Neural progenitor cell (in vitro differentiated cells): ENCODE data around the gene SCAF8. TPM values are rescaled to one million over a fixed set of nuclear protein-coding genes. Genes with fewer than 3 reads are reported as not detected.

Experiments
- DNase-seq: peaks from one replicate; pipeline ENCODE4 v3.0.0-alpha.2; 2016; ENCODE audit warnings: low spot score
- H2AFZ ChIP-seq: fragments of 200-600 bp; sonication (generic); replicated peaks from 2 replicates; pipeline ENCODE4 v1.6.1; 2016; ENCODE audit warnings: antibody characterized with exemption
- H3F3A ChIP-seq: fragments of 200-600 bp; sonication (generic); 2 replicates; pipeline ENCODE4 v1.6.1; 2016; ENCODE audit warnings: antibody characterized with exemption, low read depth
- H3K27ac ChIP-seq: fragments of 200-600 bp; sonication (generic); 2 replicates; pipeline ENCODE4 v1.5.1; 2016; ENCODE audit warnings: mild to moderate bottlenecking
- H3K27me3 ChIP-seq: fragments of 200-600 bp; sonication (generic); 2 replicates; pipeline ENCODE4 v1.6.1; 2016; ENCODE audit warnings: mild to moderate bottlenecking, moderate library complexity
- H3K36me3 ChIP-seq: fragments of 200-600 bp; sonication (generic); 2 replicates; pipeline ENCODE4 v1.5.1; 2016
- H3K4me1 ChIP-seq: fragments of 200-600 bp; sonication (generic); 2 replicates; pipeline ENCODE4 v1.6.1; 2016; ENCODE audit warnings: mixed run types
- H3K4me2 ChIP-seq: fragments of 200-600 bp; sonication (generic); 2 replicates; pipeline ENCODE4 v1.6.1; 2016
- H3K4me3 ChIP-seq: fragments of 200-600 bp; sonication (generic); 2 replicates; pipeline ENCODE4 v1.5.1; 2016
- H3K79me2 ChIP-seq: fragments of 200-600 bp; sonication (generic); 2 replicates; pipeline ENCODE4 v1.6.1; 2016; ENCODE audit warnings: low read depth
- H3K9ac ChIP-seq: fragments of 200-600 bp; sonication (generic); 2 replicates; pipeline ENCODE4 v1.6.1; 2016
- H3K9me3 ChIP-seq: fragments of 200-600 bp; sonication (generic); 2 replicates; pipeline ENCODE4 v1.5.1; 2016; ENCODE audit warnings: low read depth
- H4K20me1 ChIP-seq: fragments of 200-600 bp; sonication (generic); 2 replicates; pipeline ENCODE4 v1.6.1; 2016; ENCODE audit warnings: low read depth
- H3K27ac Mint-ChIP-seq: 3 replicates; pipeline ENCODE4 v1.8.0; 2021; ENCODE audit warnings: mixed read lengths
- H3K27me3 Mint-ChIP-seq: 2 replicates; pipeline ENCODE4 v1.8.0; 2022; ENCODE audit warnings: low read depth, mild to moderate bottlenecking, inconsistent platforms, moderate library complexity, mixed read lengths; ENCODE audit not compliant: insufficient read depth
- H3K36me3 Mint-ChIP-seq: 3 replicates; pipeline ENCODE4 v1.8.0; 2021; ENCODE audit warnings: mixed read lengths
- H3K4me1 Mint-ChIP-seq: 3 replicates; pipeline ENCODE4 v1.8.0; 2021; ENCODE audit warnings: mixed read lengths
- H3K4me3 Mint-ChIP-seq: 3 replicates; pipeline ENCODE4 v1.8.0; 2021; ENCODE audit warnings: mild to moderate bottlenecking, moderate library complexity, mixed read lengths
- H3K9me3 Mint-ChIP-seq: 3 replicates; pipeline ENCODE4 v1.8.0; 2020; ENCODE audit warnings: mixed read lengths
- EZH2 ChIP-seq: fragments of 200-600 bp; sonication (generic); IDR thresholded peaks from 2 replicates; pipeline ENCODE4 v1.6.1; 2017; ENCODE audit warnings: antibody characterized with exemption, mild to moderate bottlenecking, moderate library complexity
- EZH2phosphoT487 ChIP-seq: fragments of 200-600 bp; sonication (generic); IDR thresholded peaks from 2 replicates; pipeline ENCODE4 v1.6.1; 2017; ENCODE audit warnings: antibody characterized with exemption
- total RNA-seq: library from RNA; depleted of rRNA; stranded (reverse); fragments of >200 nt; gene quantifications from 2 replicates; pipeline ENCODE4 v1.2.3, GENCODE V29; 2015; ENCODE audit warnings: low replicate concordance
- TF ChIP-seq, protein P1 (sequence below): fragments of 200-600 bp; sonication (generic); IDR thresholded peaks from 2 replicates; pipeline ENCODE4 v1.5.1; 2017; ENCODE audit warnings: antibody characterized with exemption, mild to moderate bottlenecking

Gene SCAF8
- total RNA-seq, 1 donor from 2014 or later, result 62.1 TPM

DNA sequence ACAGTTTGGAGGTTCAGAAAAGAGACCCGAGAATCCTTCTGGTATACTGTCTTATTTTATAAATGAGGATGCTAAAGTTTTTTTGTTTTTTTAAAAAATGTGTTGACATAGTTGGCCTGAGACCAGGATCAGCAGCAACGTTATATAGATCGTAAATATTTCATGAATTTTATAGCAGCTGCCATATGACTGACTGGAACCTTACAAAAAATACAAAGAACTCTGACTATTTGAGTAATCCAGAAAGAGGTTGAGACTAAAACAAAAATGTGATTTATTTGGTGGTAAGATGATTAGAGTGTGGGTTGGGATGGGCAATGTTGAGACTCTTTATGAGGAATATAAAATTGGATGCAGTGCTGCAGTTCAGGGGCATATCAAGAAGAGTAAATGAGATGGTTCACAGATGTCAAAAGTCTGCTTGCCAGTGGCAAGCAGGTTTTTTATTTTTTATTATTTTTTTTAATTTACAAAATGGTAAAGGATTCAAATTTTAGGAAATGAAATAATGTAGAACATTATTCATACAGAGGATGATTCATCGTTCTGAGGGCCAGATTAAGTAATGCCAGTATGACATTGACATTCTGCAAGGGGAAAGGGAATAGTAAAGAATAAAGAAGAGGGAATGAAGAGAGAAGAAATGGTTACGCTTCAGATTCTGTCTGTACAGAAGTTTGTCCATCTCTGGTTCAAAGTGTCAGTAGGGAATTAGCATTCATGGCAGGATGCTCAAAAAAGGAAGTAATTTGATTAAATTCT, 58.5 kb downstream of the SCAF8 start:
- DNase-seq, result no peak
- Mint-ChIP-seq H3K27me3 (no peaks in the 10 kb centered on the region), H3K4me3 (no peak overlapping the region), H3K27ac (no peak overlapping the region), H3K9me3 (no peaks in the 10 kb centered on the region), H3K36me3 (peaks cover 44% of the 10 kb centered on the region), H3K4me1 (peaks cover 3% of the 10 kb centered on the region)
- Histone ChIP-seq H3K9me3 (no peaks in the 10 kb centered on the region), H3K4me1 (no peaks in the 10 kb centered on the region), H3F3A (peaks cover 6% of the 10 kb centered on the region), H3K27me3 (no peaks in the 10 kb centered on the region), H3K4me2 (no peak overlapping the region), H3K4me3 (no peak overlapping the region), H2AFZ (no peak overlapping the region), H3K79me2 (peaks cover 86% of the 10 kb centered on the region), H4K20me1 (peaks cover 11% of the 10 kb centered on the region), H3K27ac (no peak overlapping the region), H3K9ac (no peak overlapping the region), H3K36me3 (peaks cover 20% of the 10 kb centered on the region)
- TF ChIP-seq, protein P1, sequence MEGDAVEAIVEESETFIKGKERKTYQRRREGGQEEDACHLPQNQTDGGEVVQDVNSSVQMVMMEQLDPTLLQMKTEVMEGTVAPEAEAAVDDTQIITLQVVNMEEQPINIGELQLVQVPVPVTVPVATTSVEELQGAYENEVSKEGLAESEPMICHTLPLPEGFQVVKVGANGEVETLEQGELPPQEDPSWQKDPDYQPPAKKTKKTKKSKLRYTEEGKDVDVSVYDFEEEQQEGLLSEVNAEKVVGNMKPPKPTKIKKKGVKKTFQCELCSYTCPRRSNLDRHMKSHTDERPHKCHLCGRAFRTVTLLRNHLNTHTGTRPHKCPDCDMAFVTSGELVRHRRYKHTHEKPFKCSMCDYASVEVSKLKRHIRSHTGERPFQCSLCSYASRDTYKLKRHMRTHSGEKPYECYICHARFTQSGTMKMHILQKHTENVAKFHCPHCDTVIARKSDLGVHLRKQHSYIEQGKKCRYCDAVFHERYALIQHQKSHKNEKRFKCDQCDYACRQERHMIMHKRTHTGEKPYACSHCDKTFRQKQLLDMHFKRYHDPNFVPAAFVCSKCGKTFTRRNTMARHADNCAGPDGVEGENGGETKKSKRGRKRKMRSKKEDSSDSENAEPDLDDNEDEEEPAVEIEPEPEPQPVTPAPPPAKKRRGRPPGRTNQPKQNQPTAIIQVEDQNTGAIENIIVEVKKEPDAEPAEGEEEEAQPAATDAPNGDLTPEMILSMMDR, result no peak
- no peak for TF ChIP-seq EZH2
- TF ChIP-seq EZH2phosphoT487, result no peak

DNA sequence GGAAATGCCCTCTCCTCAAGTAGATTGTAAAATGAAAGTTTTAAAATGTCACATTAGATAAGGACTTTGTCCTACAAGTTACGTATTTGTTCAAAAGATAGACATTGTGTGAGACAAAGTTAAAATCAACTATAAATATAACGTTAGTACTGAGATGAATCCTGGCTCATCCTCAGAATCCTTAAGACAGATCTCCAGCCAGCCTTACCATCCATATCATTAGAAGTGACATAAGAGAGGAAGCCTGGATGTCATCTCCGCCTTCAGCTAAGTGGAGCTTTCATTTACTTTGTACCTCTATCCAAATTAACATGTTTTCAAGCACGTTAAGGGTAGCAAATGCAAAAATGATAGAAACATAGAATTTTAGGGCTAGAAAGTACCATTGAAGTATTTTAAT, 59.1 kb downstream of the SCAF8 start:
- Histone ChIP-seq H3K27ac (no peak overlapping the region), H2AFZ (no peak overlapping the region), H3K4me3 (no peak overlapping the region), H3K9ac (no peak overlapping the region), H3F3A (peaks cover 6% of the 10 kb centered on the region), H3K27me3 (no peaks in the 10 kb centered on the region), H3K36me3 (peaks cover 20% of the 10 kb centered on the region), H3K4me2 (no peak overlapping the region), H3K9me3 (no peaks in the 10 kb centered on the region), H3K79me2 (peaks cover 82% of the 10 kb centered on the region), H3K4me1 (no peaks in the 10 kb centered on the region), H4K20me1 (peaks cover 11% of the 10 kb centered on the region)
- Mint-ChIP-seq H3K4me3 (no peak overlapping the region), H3K27ac (no peak overlapping the region), H3K27me3 (no peaks in the 10 kb centered on the region), H3K9me3 (no peaks in the 10 kb centered on the region), H3K36me3 (peaks cover 43% of the 10 kb centered on the region), H3K4me1 (no peaks in the 10 kb centered on the region)
- TF ChIP-seq, protein P1, result no peak
- TF ChIP-seq EZH2, result no peak
- no peak for TF ChIP-seq EZH2phosphoT487
- no peak for DNase-seq

DNA sequence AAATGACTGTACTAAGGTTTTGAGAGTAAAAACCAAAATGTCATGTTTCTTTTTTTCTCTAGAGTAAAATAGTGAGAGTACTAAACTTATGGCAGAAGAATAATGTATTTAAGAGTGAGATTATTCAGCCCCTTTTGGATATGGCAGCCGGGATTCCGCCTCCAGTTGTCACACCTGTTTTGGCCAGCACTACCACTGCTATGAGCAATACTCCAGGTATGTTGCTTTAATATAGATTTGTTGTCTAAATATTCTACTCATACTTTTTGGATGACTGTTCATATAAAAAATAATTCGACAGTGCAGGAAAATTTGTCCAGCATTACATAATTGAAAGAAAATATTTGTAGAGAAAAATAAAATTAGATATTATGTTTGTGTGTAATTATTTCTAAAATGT, 59.5 kb downstream of the SCAF8 start:
- Histone ChIP-seq H3K27me3 (no peaks in the 10 kb centered on the region), H3K9me3 (no peaks in the 10 kb centered on the region), H3K4me1 (no peaks in the 10 kb centered on the region), H3K27ac (no peak overlapping the region), H3F3A (peaks cover 6% of the 10 kb centered on the region), H4K20me1 (peaks cover 12% of the 10 kb centered on the region), H2AFZ (no peak overlapping the region), H3K4me3 (no peak overlapping the region), H3K36me3 (peaks cover 22% of the 10 kb centered on the region), H3K9ac (no peak overlapping the region), H3K4me2 (no peak overlapping the region), H3K79me2 (peaks cover 77% of the 10 kb centered on the region)
- peaks cover 39% of the 10 kb centered on the region for H3K36me3 Mint-ChIP-seq
- TF ChIP-seq EZH2phosphoT487, result no peak
- no peak for TF ChIP-seq EZH2
- TF ChIP-seq, protein P1, result no peak
- H3K4me3 Mint-ChIP-seq, result no peak overlapping the region
- H3K27me3 Mint-ChIP-seq, result no peaks in the 10 kb centered on the region
- DNase-seq, result no peak
- H3K4me1 Mint-ChIP-seq, result no peaks in the 10 kb centered on the region
- H3K27ac Mint-ChIP-seq, result no peak overlapping the region
- H3K9me3 Mint-ChIP-seq, result no peaks in the 10 kb centered on the region
